Central memory CD4-positive, alpha-beta T cell (primary cell): ENCODE measurements around the gene PIK3R6.

Source experiments
- DNase-seq: peaks from one replicate; pipeline ENCODE4 v3.0.0; 2022

The PIK3R6 gene

DNA sequence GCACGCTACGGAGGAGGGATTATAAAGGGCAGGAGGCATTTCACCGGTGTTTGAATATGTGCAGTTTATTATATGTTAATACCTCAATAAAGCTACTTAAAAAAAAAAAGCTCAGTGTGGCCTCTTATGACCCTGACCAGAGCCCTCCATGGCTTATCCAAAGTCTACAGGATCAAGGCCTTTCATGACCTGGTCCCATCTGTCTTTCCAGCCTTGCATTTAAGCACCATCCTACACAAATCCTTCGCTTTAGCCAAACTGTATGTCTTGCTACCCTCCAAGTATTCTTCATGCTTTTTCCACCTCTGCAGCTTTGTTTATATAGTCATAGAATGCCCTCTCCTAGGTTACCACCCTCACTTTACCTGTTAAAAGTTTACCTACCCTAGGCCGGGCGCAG, 74.8 kb downstream of the PIK3R6 start:
- DNase-seq = no peak

DNA sequence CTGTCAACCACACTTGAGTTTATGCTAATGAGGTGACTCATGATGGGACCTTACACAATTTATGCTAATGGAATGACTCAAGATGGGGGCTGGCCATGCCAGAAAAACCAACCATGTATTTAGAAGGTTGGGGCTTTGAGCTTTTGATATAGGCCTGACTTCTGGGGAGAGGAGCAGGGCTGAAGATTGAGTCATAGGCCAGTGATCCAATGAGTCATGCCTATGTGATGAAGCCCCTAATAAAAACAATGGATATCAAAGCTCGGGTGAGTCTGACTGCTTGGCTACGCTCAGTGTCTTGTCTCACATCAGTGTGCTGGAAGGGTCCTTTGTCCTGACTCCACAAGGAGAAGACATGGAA, 75.6 kb downstream of the PIK3R6 start:
- no peak for DNase-seq

DNA sequence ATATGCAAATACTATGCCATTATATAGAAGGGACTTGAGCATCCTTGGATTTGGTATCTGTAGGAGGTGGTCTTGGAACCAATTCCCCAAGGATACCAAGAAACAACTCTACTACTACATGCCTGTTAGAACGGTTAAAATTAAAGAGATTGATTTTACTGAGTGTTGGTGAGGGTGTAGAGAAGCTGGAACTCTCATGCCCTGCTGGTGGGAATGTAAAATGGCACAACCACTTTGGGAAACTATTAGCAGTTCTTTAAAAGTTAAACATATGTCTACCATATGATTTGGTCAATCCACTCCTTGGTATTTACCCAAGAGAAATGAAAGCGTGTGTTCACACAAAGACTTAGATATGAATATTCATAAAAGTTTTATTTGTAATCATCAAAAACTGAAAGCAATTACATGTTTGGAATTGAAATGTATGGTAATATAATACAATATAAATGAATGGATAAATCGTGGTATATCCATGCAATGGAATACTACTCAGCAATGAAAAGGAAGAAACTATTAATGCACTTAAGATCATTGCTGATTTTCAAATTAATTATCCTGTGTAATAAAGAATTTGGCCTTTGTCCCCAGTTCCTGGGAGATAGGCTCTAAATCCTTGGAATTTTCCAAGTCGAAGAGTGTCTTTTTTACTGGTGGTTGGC, 76.1 kb downstream of the PIK3R6 start:
- no peak for DNase-seq

DNA sequence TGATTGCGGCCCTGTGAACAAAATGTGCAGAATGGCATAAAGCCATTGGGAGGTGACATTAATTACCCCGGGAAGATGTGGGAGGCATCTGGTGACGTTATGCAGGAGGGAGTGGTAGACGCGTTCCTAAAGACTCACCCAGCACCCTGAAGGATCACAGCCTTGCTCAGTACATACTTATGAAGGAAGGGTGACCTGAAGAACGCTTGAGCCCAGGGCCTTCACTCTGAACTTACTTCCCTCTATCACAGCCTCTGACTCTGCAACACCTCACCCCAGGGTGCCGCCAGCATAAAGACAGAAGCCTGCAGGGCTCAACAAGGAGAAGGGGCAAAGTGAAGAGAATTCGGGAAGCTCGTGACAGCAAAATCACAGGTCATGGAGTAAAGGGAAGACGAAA, 77.7 kb downstream of the PIK3R6 start:
- DNase-seq = no peak

DNA sequence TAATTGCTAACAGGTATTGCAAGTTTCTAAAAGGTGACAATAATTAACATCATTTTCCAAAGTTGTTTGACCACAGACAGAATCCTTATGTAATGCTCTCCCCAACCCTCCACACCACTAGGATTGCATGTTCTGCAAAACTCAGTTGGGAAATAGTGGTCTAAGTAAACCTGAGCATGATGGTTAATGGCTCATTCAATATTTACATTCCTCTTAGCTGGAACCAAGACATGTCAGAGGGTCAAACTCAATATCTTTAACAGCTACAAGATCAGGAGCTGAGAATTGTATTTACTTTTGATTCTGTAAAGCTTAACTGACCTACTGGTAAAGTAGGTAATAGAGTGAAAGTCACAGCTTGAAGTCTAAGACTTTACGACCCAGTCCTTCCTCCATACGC, 78.5 kb downstream of the PIK3R6 start:
- no peak for DNase-seq

DNA sequence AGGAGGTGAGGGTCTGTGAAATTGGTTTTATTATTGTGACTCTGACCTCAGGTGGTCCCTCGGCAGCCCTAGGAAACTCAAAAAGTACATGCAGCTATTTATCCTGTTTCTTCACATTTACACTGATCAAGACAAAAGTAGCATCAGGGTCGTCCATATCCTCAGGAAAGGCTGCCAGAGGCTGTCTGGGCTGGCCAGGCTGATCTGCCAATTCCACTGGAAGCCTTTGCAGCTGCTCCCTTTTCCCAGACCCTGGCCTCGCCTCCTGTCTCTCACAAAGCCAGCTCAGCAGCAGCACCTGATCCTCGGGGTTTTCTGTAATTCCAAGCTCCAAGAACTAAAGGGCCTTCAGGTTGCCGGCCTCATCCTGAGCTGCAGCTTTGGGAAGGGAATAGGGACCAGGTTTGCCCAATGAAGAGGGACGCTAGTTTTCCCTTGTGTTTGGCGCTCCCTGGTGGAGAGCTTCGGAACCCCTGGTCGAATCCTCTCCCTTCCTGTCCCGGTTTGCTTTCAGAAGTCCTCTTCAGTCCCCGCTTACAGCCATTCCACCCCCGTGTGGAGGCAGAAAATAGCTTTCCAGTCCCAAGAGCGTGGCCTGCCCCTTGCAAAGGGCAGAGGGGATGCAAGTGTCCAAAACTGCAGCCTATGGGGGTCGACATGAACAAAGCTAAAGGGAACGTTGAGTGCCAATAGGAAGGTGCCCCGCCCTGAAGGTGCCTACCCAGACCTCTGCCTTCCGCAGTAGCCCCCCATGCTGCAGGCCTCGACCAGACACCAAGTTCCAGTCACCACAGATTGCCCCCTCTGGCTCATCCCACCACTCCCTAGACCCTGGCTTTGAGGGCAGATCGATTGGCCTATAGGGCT, 81.7 kb downstream of the PIK3R6 start:
- DNase-seq = peak; percentile 25

DNA sequence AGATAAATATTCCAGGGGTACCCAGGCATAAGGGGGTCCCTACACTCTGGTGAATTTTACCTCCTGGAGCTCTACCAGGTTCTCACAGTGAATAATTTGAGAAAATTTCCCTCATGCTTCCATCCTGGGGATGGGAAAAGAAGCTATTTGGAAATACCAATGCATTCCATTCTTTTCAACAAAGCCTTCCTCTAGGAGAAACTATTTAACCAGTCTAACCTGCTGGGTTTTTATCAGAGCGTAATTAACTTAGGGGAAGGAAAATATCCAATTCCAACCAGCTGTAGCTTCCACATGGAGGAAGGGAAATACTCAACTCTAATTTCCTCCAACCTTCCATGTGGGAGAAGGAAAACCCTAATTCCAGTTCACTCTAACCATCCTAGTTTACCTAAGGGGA, 85.3 kb downstream of the PIK3R6 start:
- DNase-seq = no peak

DNA sequence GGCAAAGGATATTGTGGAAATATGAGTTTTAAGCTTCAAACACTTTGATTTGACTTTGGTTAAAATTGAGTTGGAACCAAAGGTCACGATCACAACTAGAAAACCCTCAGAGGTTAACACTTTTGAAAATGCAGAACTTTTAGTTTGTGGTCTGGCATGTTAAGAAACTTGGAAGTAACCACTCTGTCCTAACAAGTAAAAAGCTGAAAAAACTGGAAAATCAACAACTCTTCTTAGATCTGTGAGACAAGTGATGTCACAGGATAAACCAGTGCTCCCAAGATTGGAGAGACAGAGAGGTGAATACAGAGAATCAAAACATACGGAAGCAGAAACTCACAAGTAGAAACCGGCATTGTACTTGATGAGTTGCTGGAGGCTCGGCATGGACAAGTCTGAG, 85.7 kb downstream of the PIK3R6 start:
- no peak for DNase-seq

DNA sequence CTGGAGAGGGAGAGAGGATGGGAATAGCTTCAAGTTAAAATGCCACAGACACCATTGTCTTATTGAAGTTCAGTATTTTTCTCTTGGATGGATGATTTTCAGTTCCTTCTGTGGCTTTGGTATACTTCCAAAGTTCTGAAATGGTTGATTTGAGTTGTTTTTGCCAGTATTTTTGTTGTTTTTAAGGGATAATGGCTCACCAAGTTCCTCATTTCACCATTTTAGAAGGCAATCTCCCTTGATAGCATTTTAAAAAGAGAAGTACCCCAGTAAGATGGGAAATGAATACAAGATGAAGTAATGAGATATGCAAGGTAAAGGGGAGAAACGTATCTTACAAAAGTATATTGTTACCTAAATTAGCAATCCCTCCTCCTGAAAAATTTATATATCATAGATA, 90.6 kb downstream of the PIK3R6 start:
- DNase-seq = no peak

DNA sequence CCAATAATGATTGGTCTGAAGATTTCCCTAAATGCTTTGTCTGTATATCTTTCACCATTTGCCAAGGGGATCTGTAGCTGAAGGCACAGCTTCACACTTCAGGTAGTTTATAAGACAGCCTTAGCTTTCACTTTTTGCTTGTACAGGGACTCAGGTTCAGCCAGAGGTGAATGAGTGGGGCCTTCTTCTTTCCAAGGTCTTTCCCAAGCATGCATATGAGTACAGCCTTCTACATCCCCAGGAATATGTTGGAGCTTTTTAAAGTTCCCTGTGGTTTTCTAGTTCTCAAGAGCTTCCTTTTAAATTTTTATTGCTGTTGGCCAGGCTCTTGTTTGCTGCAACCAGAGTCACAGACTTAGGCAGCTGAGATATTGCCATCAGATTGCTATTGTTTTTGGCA, 91.2 kb downstream of the PIK3R6 start:
- DNase-seq = no peak

DNA sequence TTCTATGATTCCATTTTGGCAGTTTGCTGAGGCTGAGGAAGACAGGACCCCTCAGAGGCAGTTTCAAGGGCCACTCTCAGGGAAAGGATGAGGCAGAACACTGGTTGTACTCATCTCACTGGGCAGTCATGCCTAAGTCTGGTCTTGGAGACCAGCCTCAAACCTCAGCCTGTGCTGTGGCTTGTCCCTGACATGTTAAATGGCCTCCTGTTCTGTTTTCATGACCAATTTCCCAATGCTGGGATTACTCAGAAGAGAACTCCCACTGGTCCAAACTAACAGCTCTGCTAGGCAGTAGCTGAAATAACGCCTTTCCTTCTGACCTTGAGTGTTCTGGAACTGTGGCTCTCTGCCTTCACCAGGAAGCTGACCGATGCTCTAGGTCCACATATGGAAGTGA, 100.7 kb downstream of the PIK3R6 start:
- no peak for DNase-seq

DNA sequence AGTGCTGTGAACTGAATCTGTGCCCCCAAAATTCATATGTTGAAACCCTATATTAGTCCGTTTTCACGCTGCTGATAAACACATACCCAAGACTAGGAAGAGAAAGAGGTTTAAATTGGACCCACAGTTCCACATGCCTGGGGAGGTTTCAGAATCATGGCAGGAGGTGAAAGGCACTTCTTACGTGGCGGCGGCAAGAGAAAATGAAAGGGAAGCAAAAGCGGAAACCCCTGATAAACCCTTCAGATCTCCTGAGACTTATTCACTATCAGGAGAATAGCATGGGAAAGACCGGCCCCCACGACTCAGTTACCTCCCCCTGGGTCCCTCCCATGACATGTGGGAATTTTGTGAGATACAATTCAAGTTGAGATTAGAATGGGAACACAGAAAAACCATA, 105.5 kb downstream of the PIK3R6 start:
- no peak for DNase-seq

DNA sequence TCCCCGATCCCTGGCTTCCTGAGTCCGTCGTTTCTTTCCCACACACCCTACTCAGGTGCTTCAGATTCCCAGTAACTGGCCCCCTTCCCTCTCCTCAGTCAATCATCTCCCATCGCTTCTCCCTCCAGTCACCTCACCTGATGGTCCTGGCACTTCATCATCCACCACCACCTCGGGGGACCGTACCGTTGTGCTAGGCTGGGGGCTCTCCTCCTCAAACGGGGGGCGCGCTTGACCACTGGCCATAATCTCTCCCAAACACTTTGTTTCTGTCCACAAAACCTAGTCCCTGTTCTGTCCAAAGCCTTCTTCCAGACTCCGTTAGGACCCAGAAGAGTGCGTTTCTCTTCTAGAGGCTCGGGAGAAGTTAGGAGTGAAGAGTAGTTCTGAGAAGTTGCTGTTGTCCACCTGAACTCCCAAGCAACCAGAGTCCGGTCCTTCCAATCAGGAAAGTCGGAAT, 109.3 kb downstream of the PIK3R6 start, which contains the start of gene SPDYE4:
Gene SPDYE4, minus strand, starts transcription at position 410 of the 460 bp plus-strand sequence. Its CDS starts 164 bp downstream, at position 246.
- no peak for DNase-seq

DNA sequence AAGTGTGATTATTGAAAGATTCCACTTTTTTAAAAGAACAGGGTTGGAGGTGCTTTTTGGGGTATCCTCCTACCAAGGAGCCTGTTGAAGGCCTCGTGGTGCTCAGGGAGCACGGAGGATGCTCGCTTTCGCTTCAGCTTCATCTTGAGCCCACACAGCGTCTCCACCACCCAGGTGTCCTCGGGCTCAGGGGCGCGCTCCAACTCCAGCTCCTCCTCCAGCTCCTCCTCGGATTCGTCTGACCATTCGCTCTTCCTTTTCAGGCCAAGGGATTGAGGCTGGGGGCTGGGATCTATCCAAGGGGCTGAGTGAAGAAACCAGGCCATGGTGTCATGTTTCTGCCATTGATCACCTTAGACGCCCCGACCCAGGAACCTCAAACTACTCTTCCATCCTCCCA, 110.3 kb downstream of the PIK3R6 start:
- no peak for DNase-seq

DNA sequence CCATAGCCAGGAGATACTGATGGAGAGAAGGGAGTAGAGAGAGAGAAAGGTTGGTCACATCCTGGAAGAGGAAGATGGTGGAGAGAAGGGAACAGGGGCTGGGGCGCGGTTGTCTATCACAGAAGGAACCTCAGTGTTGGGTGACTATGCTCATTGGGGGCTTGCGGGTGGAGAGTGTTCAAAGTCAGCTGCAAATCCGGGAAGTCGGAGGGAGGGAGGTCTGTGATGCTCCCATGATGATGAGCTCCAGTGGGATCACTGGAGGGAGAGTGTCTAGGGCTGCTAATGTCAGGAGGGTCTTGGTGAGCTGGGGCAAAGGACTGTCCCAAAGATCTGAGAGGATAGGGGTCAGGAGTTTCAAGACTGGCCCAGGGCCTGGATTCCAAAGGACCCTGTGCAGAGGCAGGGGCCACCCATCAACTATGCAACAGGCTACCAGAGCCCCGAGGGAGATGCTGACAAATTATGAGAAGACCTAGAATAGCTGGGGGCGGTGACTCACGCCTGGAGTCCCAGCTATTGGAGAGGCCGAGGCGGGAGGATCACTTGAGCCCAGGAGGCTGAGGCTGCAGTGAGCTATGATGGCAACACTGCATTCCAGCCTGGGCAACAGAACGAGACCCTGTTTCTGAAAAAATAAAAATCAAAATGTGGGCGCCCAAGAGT, 111.8 kb downstream of the PIK3R6 start:
- no peak for DNase-seq

DNA sequence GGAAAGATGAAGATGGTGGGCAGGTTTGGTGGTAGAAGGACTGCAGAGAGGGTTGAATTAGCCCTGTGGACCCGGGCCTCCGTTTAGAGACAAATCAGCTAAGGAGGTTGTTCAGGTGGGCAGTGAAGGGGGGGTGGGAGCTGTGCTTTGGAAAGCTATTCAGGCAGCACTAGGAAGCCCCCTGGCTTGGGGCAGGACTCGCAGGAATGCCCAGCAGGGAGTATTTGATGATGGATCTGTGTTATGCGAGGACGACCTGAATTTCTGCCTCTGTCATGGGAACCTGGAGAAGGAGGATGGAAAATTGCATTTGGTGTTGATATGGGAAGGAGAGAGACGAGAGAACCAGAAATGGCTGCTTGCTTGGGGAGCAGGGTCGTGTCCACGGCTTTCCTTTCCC, 112.6 kb downstream of the PIK3R6 start:
- DNase-seq = no peak

DNA sequence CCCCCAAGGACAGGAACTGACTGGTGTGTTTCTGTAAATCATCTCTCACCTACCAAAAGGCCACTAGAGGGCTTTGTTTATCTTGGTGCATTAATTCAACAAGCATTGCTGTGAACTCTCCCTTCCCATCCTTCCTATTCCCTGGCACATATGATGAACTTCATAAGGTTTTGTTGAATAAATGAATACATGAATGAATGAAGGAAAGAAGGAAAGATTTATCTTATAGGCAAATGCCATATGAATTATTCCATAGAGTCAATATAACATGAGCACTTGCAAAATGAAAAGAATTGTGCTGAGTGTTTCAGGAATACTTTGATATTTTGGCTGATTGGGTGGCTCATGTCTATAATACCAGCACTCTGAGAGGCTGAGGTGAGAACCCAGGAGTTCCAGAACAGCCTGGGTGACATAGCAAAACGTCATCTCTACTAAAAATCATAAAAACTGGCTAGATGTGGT, 113.5 kb downstream of the PIK3R6 start:
- DNase-seq = no peak

DNA sequence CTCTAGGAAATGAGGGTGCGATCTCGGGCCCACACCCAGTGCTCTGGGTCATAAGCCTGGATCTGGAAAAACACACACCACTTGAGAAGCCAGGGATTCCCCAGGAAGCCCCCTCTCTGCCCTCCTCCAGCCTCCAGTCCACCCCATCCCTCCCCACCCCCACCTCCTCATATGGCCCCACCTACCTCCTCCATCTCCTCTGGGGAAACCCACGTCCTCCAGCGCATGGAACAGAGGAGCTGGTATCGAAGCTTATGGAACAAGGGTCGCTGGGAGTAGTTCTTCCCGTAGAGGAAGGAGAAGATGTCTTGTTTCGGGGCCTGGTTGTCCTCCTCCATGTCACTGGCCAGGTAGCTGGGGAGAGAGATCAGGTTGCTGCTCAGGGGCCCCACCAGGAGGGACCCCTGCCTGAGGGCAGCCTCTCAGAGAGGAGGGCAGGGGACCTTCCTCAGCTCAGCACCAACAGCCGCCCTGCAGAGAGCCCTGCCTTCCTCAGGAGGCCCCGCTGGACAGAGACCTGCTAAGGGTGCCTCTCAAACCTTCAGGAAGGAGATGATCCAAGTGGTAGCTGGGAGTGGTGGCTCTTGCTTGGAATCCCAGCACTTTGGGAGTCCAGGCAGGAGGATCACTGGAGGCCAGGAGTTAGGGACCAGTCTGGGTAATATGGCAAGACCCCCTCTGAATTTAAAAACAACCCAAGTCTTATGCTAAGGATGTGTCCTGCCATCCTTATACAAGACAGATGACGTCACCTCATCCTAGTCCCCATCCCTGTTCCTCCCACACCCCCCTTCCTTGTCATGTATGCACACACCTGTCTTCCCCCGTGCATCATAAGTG, 114.1 kb downstream of the PIK3R6 start:
- DNase-seq = no peak
